NCI-H1048 (cell line): ENCODE data around the gene BAIAP2.
"Not testable (repeated sequence)": the region's sequence is repeated elsewhere in the genome, so short reads cannot be mapped to it uniquely, and the experiment has no call there.

Source experiments
- DNase-seq: peaks from one replicate; lab custom pipeline; 2025; lab: John Stamatoyannopoulos, UW

The BAIAP2 gene

DNA sequence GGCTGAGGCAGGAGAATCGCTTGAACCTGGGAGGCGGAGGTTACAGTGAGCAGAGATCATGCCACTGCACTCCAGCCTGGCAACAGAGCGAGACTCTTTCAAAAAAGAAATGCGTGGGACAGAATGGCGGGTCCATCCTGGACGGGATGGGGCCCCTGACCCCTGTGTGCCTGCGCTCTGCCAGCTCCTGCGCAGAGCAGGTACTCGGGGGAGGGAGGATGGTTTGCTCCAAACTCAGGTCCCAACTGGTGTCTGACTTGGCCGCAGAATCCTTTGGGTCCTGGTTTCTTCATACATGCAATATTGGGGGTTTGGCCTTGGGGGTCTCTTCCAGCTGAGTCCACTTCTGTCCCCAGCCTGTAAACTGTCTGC, 33.0 kb upstream of the BAIAP2 start:
- DNase-seq = no peak

DNA sequence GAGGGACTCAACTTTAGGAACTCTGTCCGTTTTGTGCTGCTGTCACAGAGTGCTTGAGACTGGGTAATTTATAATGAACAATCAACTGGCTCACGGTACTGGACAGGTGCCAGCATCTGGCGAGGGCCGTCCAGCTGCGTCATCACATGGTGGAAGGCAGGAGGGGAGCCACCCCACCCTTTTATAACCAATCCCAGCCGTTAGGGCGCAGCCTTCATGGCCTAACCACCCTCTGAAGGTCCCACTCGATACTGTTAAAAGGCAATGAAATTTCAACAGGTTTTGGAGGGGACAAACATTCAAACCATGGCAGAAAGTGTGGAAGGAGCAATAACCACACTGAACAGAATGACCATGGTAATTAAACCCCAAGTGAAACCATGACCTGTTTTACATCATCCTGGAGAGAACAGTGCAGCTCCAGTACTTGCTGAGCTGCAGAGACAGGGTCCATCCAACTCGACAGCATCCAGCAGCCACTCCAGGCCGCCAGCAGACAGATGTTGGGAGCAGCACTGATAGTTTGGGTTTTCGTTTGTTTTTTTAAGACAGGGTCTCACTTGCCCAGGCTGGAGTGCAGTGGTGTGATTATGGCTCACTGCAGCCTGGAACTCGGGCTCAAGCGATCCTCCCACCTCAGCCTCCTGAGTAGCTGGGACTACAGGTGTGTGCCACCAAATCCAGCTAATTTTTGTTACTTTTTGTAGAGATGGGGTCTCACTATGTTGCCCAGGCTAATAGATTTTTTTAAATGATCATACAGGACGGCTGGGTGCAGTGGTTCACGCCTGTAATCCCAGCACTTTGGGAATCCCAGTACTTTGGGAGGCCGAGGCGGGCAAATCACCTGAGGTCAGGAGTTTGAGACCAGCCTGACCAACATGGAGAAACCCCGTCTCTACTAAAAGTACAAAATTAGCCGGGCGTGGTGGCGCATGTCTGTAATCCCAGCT, 32.3 kb upstream of the BAIAP2 start:
- DNase-seq = no peak

DNA sequence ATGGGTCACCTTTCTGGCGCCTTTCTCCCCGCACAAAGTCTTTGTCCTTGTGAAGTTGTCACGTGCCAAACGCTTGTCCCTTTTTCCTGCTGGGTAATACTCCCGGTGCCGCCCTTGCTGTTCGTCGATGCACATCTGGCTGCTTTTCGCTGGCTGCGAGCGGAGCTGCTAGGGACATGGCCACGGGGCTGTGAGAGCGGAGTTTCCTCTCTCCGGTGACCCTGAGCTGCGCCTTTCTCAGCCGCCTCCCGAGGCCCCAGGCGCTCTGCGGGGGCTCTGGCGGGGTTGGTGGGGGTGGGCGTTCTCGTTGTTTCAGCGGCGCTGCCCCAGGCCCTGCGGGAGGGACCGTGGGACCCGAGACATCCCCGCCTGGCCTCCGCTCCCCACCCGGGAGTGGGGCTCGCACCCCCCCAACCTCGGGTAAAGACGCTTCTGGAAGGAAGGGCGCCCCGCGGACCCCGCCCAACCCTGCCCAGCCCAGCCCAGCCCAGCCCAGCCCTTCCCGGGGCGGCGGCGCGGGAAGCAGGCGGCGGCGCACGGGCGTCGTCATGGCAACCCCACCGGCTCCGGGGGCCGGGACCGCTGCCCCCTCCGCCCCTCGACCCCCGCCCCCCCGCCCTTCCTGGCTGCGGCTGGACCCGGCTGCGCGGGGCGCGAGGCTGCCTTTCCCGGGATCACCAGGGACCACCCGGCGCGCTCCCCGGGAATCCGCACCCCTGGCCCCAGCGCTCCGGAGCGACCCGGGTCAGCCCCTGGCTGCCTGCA, 31.1 kb upstream of the BAIAP2 start:
- no peak for DNase-seq

DNA sequence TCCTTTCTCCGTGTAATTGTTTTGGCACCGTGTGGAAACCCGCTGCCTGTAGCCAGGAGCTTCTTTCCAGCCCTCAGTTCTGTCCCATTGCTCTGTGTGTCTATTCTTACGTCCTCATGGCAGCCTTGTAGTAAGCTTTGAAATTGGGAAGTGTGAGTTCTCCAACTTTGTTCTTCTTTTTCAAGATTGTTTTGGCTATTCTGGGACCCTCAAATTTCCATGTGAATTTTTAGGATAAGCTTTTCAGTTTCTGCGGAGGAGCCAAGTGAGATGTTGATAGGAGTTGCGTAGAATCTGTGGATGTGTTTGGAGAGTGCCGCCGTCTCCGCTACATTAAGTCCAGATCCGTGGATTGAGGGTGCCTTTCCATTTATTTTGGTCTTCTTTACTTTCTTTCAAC, 28.1 kb upstream of the BAIAP2 start:
- no peak for DNase-seq

DNA sequence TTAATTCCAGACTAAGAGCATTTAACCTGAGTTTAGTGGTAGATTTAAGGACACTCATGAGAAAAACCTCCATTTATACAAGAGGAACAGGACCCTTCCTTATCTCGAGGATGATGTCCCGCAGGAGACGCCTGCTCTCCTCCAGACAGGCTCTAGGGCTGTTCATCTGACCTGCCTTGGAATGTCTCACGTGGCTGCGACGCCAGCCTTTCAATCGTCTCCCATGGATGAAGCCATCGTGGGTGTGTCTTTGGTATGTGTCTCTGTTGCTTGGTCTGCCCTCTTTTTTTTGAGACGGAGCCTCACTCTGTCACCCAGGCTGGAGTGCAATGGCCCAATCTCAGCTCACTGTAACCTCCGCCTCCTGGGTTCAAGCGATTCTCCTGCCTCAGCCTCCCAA, 26.8 kb upstream of the BAIAP2 start:
- no peak for DNase-seq

DNA sequence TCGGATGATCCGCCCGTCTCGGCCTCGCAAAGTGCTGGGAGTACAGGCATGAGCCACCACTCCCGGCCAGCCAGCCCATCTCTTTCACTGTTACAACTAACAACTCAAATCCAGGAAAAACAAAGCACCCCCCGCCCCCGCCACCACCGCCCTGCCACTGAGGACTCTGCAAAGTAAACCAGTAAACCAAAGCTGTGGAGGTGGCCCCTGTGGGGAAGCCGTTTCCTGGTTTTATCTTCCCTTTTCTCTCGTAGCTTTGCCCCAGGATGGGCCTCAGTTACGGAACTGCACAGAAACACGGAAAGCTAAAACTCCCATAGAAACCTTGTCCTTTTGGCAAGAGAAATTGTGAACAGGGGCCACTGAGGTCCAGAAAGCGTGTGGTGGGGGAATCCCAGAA, 25.8 kb upstream of the BAIAP2 start:
- DNase-seq = no peak

DNA sequence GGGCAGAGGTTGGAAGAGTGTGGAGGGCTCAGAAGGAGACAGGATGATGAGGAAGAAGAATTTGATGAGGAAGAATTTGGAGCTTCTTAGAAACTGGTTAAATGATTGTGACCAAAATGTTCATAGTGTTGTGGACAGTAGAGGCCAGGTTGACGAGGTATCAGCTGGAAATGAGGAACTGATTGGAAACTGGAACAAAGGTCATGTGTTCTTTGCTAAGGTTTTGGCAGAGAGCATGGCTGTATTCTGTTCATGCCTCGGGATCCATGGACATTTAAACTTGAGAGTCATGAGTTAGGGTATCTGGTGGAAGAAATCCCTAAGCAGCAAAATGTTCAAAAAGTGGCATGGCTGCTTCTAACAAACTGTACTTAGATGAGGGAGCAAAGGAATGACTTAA, 24.0 kb upstream of the BAIAP2 start:
- DNase-seq = no peak

DNA sequence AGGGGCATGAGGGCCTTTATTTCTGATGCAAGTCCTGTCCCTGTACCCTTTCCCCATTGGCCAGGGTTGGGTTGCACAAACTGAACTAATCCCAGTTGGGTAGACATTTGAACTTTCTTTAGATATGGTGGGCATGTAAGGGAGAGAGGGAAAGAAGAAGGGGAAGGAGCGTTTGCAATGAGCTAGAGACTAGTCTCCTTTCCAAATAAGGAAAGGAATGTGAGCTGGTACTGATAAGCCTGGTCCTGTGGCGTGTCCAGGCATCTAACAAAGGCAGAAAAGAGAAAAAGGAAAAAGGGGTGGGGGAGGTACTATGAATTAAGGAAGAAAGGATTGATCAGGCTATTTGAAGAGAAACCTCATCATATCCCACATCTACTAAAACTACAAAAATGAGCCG, 23.0 kb upstream of the BAIAP2 start:
- no peak for DNase-seq

DNA sequence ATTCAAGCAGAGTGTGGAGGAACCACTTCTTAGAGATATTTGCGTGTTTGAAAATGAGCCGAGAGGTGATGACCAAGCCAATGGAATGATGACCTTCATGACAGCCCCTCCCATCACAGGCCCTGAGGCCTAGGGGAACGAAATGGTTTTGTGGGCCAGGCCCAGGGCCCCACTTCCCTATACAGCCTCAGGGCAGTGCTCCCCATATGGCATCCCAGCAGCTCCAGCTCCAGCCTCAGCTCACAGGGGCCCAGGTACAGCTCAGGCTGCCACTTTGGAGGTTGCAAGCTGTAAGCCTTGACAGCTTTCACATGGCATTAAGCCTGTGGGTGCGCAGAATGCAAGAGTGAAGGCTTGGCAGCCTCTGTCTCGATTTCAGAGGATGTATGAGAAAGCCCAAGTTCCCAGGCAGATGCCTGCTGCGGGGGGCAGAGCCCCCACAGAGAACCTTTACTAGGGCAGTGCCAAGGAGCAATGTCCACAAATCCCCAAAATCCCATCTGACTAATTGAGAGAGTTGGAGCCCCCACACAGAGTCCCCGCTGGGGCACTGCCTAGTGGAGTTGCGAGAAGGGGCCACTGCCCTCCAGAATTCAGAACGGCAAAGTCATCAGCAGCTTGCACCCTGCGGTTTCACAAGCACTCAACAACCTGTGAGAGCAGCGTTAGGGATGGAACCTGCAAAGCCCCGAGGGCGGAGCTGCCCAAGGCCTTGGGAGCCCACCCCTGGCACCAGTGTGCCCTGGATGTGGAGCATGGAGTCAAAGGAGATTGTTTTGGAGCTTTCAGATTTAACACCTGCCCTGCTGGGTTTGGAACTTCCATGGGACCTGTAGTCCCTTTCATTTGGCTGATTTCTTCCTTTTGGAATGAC, 22.1 kb upstream of the BAIAP2 start:
- DNase-seq = no peak

DNA sequence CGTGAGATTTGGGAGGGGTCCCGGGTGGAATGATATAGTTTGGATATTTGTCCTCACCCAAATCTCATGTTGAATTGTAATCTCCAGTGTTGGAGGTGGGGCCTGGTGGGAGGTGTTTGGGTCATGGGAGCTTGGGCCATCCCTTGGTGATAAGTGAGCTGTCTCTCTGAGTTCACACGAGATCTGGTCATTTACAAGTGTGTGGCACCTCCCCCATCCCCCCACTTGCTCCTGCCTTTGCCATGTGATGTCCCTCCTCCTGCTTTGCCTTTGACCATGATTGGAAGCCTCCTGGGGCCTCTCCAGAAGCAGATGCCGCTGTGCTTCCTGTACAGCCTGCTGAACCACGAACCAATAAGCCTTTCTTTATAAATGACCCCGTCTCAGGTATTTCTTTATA, 21.3 kb upstream of the BAIAP2 start:
- DNase-seq = no peak

DNA sequence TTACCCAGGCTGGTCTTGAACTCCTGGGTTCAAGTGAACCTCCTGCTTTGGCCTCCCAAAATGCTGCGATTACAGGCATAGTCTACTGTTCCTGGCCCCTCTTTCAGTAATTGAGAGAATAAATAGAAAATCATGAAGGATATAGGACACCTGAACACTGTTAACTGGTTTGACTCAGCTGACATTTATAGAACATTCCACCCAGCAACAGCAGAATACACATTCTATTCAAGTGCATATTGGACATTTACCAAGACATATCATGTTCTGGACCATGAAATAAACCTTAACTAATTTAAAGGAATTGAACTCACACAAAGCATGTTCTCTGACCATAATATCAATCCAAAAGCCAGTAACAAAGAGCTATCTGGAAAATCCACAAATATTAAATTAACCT, 19.8 kb upstream of the BAIAP2 start:
- DNase-seq = no peak

DNA sequence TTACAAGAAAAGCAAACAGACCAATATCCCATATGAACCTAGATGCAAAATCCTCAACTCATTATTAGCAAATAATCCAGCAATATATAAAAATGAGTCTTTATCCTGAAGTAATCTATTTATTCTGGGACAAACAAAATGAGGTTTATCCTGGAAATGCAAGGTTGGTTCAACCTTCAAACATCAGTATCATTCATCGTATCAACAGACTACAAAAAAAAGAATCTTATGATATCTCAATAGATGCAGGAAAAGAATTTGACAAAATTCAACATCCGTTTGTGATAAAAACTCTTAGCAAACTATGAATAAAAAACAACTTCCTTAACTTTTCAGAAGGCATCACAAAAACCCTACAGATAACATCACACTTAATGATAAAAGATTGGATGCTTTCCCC, 18.4 kb upstream of the BAIAP2 start:
- DNase-seq = no peak

DNA sequence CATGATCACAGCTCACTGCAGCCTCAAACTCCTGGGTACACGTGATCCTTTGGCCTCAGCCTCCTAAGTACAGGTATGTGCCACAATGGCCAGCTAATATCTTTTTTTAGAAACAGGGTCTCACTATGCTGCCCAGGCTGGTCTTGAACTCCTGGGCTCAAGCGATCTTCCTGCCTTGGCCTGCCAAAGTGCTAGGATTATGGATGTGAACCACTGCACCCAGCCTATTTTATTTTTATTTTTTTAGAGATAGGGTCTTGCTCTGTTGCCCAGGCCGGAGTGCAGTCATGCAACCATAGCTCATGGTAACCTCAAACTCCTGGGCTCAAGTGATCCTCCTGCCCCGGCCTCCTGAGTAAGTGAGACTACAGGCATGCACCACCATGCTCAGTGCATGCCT, 17.6 kb upstream of the BAIAP2 start:
- DNase-seq = not testable (repeated sequence)

DNA sequence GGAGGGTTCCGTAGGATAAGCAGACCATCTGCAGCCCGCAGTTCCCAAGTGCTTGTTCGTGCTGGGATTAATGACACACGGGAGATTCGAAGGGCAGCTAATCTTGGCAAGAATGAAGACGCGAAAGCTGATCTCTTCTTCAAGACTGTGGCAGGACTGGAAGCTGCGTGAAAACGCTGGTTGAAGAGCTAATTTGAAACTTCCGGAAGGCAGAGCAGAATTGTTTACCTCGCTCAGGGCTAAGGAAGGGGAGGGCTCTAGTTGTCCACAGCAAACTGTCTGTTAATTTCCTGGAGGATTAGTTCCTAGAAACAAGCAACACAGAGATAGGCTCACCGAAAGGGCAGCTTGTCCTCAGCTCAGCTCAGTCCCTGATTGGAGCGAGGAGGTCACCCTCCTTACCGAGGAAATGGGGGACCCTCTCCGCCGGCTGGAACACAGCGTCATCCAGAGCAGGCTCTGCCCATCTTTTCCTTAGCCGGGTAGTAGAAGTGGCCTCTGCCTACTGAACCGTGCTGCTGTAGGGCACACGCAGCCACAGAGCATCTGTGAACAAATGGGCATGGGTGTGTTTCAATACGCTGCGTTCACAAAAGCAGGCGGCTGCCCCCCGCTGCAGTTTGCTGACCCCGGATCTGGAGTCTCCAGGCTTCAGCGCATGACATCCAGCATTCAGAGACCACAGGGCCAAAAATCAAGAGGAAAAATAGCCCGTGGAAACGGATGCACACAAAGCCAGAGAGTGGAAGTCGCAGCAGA, 16.7 kb upstream of the BAIAP2 start:
- DNase-seq = no peak

DNA sequence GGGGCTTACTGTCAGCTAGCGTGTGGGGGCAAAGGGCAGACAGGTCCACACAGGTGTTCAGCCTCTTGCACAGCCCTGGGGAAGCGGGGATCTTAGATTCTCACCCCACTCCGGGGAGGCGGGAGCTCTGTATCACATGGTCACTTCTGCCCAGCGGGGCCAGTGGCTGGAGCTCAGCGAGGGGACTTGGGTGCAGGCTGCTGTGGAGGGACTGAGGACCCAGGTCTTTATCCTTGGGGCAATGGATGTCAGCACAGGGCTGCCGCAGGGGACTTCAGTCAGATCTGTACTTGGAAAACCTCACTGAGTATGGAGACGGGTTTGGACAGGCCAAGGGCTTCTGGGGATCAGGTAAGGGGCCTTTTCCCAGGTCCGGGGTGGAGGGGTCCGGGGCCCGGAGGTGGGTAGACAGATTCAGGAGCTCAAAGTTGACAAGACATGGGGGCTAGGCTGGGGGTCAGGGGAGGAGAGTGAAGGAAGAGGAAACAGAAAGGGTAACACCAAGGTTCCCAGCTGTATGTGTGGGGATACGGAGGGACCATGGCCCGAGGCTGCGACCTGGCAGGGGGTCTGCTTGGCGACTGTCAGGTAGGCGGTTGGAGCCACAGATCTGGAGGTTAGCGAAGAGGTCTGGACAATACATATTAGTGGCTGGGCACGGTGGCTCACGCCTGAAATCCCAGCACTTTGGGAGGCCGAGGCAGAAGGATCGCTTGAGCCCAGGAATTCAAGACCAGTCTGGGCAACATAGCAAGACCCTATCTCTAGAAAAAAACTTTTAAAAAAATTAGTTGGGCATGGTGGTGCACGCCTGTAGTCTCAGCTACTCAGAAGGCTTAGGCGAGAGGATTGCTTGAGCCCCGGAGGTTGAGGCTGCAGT, 15.1 kb upstream of the BAIAP2 start:
- DNase-seq = no peak

DNA sequence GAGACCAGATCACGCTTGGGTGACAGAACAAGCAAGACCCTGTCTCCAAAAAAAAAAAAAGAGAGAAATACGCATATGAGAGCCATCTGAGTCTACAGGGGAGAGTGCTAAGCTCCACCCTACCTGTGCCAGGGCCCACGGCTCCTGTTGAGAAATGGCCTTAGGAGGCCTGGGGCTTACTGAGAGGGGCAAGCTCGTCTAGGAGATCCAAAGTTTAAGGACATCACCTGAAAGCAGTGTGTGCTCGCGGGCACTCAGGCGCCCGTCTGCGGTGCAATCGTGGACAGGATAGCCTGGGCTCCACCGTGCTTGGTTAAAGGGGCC, 14.5 kb upstream of the BAIAP2 start:
- no peak for DNase-seq

DNA sequence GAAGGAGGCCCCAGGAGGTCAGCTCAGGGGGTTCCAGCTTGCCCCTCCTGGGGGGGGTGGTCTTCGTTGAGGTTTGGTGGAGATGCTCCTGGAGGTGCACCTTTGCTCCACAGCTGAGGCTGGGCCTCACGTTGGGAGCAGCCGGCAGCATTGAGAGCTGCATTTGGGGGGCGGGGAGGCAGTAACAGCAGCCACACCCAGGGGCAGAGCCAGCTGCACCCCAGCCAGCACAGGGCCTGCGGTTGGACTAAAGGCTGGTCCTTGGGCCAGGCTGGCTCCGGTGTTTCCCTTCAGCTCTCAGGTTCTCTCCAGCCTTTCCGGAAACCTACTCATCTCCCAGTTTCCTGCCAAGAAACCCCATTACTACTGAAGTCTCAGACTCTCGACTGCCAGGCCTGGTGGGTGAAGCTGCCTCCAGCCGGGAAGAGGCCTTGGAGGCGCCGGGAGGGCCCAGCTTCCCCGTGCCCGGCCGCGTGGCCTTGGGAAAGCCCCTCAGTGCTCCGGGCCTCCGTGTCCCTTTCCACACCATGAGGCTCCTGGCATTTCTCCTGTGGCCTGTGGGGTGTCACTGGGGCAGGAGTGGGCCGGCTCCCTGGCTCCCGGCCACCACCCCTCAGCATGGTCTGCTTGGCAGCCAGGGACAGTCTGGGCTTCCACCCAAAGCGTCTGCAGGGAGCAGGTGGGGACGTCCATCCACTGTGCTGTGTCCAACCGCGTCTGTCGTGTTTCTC, 14.0 kb upstream of the BAIAP2 start:
- DNase-seq = no peak

DNA sequence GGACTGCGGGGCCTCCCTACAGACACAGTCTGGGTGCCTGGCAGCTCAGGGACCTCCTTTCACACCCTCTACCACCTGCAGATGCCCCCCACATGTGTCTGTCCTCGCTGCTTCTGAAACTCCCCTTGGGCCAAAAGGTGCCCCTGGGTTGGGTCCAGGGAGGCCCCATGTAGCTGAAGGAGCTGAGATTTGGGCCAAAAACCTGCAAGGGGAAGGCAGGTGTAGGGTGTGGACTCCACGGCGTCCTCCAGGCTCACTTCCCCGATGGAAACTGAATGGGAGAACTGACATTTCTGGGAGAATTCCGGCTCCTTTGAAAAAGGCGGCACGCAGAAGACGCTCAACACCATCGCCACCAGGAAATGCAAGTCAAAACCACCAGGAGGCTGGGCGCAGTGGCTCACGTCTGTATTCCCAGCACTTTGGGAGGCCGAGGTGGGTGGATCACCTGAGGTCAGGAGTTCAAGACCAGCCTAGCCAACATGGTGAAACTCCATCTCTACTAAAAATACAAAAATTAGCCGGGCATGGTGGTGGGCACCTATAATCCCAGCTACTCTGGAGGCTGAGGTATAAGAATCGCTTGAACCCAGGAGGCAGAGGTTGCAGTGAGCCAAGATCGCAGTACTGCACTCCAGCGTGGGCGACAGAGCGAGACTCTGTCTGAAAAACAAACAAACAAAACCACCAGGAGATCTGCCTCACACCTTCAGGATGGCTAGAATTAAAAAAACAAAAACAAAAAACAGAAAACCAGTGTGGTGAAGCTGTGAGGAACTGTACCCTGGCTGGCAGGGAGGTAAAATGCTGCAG, 13.2 kb upstream of the BAIAP2 start:
- no peak for DNase-seq

DNA sequence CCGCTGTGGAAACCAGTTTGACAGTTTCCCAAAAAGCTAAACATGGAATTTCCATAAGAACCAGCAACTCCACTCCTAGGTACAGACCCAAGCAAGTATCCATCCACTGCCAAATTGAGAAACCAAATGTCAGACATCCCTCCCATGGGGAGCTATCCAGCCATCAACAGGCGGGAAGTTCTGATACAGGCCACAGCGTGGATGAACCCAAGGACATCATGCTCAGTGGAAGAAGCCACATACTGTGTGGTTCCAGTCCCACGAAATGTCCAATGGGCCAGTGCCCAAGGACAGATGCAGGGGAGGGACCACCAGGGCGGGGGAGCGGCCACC, 12.6 kb upstream of the BAIAP2 start:
- no peak for DNase-seq
